ENCODE results near the gene CHKB. TPM values are rescaled to one million over a fixed set of nuclear protein-coding genes. Genes with fewer than 3 reads are reported as not detected.
A peak's percentile ranks its signal among the peaks of the same experiment; 100 is the strongest.

CHKB gene
- total and polyA plus RNA-seq, 10 of the 15 experiments (the other 5 are each of a cell fraction or from before 2014, with no cell fraction given): 10.0 to 93.9 (median 57.0) TPM

- TF ChIP-seq PAX8 (IDR thresholded peaks at IDR 0.05): peak; percentile 99
- TF ChIP-seq NRF1 (conservative IDR thresholded peaks at IDR 0.05; ENCODE audit: low read depth, low read length): no peak
- TF ChIP-seq E2F4 (IDR thresholded peaks at IDR 0.05; ENCODE audit: low read depth, low read length): no peak
- TF ChIP-seq MYC (IDR thresholded peaks at IDR 0.05; ENCODE audit: insufficient read depth, insufficient read length, insufficient replicate concordance, low read length, severe bottlenecking): peak; percentile 71
- TF ChIP-seq KLF5 (IDR thresholded peaks at IDR 0.05; ENCODE audit: partially characterized antibody): no peak
- no peak for TF ChIP-seq EP300 (IDR thresholded peaks at IDR 0.05; ENCODE audit: borderline replicate concordance in 1 of 2, control insufficient read depth in 1 of 2, low read depth in 2 of 2, low read length in 2 of 2)
- peak; percentile 45 for TF ChIP-seq USF1 (IDR thresholded peaks at IDR 0.05; ENCODE audit: borderline replicate concordance, extremely low read length, insufficient read depth, low read depth, low read length)
- 0 out of 2 replicates have a peak, but pooled peaks have one; percentile 10 for TF ChIP-seq CBFB (IDR thresholded peaks at IDR 0.05; ENCODE audit: low read depth)
- peak; percentile 93 for TF ChIP-seq MXI1 (IDR thresholded peaks at IDR 0.05; ENCODE audit: low read depth, low read length)
- peak; percentile 37; the same call in 1 of the 2 replicates for TF ChIP-seq RELB (IDR thresholded peaks at IDR 0.05; ENCODE audit: low read depth)
- TF ChIP-seq CREM (IDR thresholded peaks at IDR 0.05; ENCODE audit: low read depth): 0 out of 2 replicates have a peak, but pooled peaks have one; percentile 76
- no peak for TF ChIP-seq NFIC (IDR thresholded peaks at IDR 0.05; ENCODE audit: low read depth, low read length)
- TF ChIP-seq BMI1 (IDR thresholded peaks at IDR 0.05; ENCODE audit: borderline replicate concordance): no peak
- TF ChIP-seq SIN3A (IDR thresholded peaks at IDR 0.05; ENCODE audit: low read depth, low read length): peak; percentile 33; the same call in 1 of the 2 replicates
- TF ChIP-seq CHD2 (IDR thresholded peaks at IDR 0.05; ENCODE audit: borderline replicate concordance, low read depth, low read length): 0 out of 2 replicates have a peak, but pooled peaks have one; percentile 37
- TF ChIP-seq CHD4 (IDR thresholded peaks at IDR 0.05): no peak
- TF ChIP-seq REST (IDR thresholded peaks at IDR 0.05; ENCODE audit: low read depth, low read length): no peak
- TF ChIP-seq POLR2A (IDR thresholded peaks at IDR 0.05; ENCODE audit: low read depth, low read length): peak; percentile 71
- TF ChIP-seq SMC3 (IDR thresholded peaks at IDR 0.05; ENCODE audit: borderline replicate concordance, low read length): 0 out of 2 replicates have a peak, but pooled peaks have one; percentile 49
- peak; percentile 47 for TF ChIP-seq NKRF (conservative IDR thresholded peaks at IDR 0.05)
Measured at GRCh38 chr22:50620593-50621355, 38.1 kb upstream of the CHKB start (continued).

All from GM12878 (cell line).